Osteocyte (in vitro differentiated cells): Measurements from ENCODE around the gene ITPR1. TPM values are rescaled to one million over a fixed set of nuclear protein-coding genes. Genes with fewer than 3 reads are reported as not detected.

ENCODE experiments used
- DNase-seq: peaks from one replicate; pipeline ENCODE4 v3.0.0; 2021; ENCODE audit warnings: mixed read lengths; ENCODE audit not compliant: unreplicated experiment; ENCODE audit errors: extremely low spot score
- H3K27ac Mint-ChIP-seq: one replicate; pipeline ENCODE4 v1.8.0; 2021; ENCODE audit warnings: mild to moderate bottlenecking, mixed read lengths; ENCODE audit not compliant: unreplicated experiment
- H3K27me3 Mint-ChIP-seq: one replicate; pipeline ENCODE4 v1.8.0; 2021; ENCODE audit warnings: mixed read lengths; ENCODE audit not compliant: unreplicated experiment
- H3K36me3 Mint-ChIP-seq: one replicate; pipeline ENCODE4 v1.8.0; 2021; ENCODE audit warnings: mixed read lengths; ENCODE audit not compliant: unreplicated experiment
- H3K4me1 Mint-ChIP-seq: one replicate; pipeline ENCODE4 v1.8.0; 2021; ENCODE audit warnings: mixed read lengths; ENCODE audit not compliant: unreplicated experiment
- H3K4me3 Mint-ChIP-seq: one replicate; pipeline ENCODE4 v1.8.0; 2021; ENCODE audit warnings: mild to moderate bottlenecking, moderate library complexity, mixed read lengths; ENCODE audit not compliant: unreplicated experiment
- H3K9me3 Mint-ChIP-seq: one replicate; pipeline ENCODE4 v1.8.0; 2021; ENCODE audit warnings: mixed read lengths; ENCODE audit not compliant: unreplicated experiment
- CTCF ChIP-seq: fragments of 200-600 bp; sonication (generic); IDR thresholded peaks from 2 replicates; pipeline ENCODE4 v1.5.0; 2021; ENCODE audit warnings: antibody characterized with exemption, mild to moderate bottlenecking, moderate library complexity
- long read RNA-seq: library from polyadenylated mRNA; unstranded; transcript quantifications from one replicate; pipeline ENCODE4 v2.0.0, GENCODE V29; 2021
- total RNA-seq: library from RNA; stranded (reverse); gene quantifications from 2 replicates; pipeline ENCODE4 v1.2.1, GENCODE V29; 2021

ITPR1 gene
- total RNA-seq = 26.3 and 34.3 TPM in 2 replicates
- long read RNA-seq, full-length matches to known transcripts = 4 of 26 reads
- long read RNA-seq, partial matches to known transcripts = 21 of 26 reads
- long read RNA-seq, other reads (novel, unspliced or antisense) = 1 of 26 reads

GRCh38 chr3:4493014-4493940 lies at the start of gene ITPR1:
TSS of gene ITPR1 (plus strand) at chr3:4493348. CDS start at chr3:4516492, 23,144 bp downstream.
- Mint-ChIP-seq H3K27ac (peak within 1 kb of the TSS; percentile 86), H3K36me3 (peaks cover 3% of the 10 kb centered on the region), H3K4me3 (peak within 1 kb of the TSS; percentile 92), H3K27me3 (peaks cover 26% of the 10 kb centered on the region), H3K4me1 (peaks cover 25% of the 10 kb centered on the region), H3K9me3 (no peaks in the 10 kb centered on the region)
- no peak for TF ChIP-seq CTCF
- peak; percentile 99 for DNase-seq

GRCh38 chr3:4447295-4447999 lies 45.7 kb upstream of the ITPR1 start:
- peaks cover 31% of the 10 kb centered on the region for H3K36me3 Mint-ChIP-seq
- no peak overlapping the region for H3K4me3 Mint-ChIP-seq
- H3K9me3 Mint-ChIP-seq = no peaks in the 10 kb centered on the region
- H3K4me1 Mint-ChIP-seq = no peaks in the 10 kb centered on the region
- no peak for TF ChIP-seq CTCF
- H3K27me3 Mint-ChIP-seq = no peaks in the 10 kb centered on the region
- no peak overlapping the region for H3K27ac Mint-ChIP-seq
- no peak for DNase-seq

GRCh38 chr3:4448187-4448586 lies 45.0 kb upstream of the ITPR1 start:
- TF ChIP-seq CTCF = no peak
- no peak overlapping the region for H3K27ac Mint-ChIP-seq
- H3K4me1 Mint-ChIP-seq = no peaks in the 10 kb centered on the region
- H3K27me3 Mint-ChIP-seq = no peaks in the 10 kb centered on the region
- no peaks in the 10 kb centered on the region for H3K9me3 Mint-ChIP-seq
- peaks cover 27% of the 10 kb centered on the region for H3K36me3 Mint-ChIP-seq
- DNase-seq = no peak
- H3K4me3 Mint-ChIP-seq = no peak overlapping the region

GRCh38 chr3:4449043-4449805 lies 43.9 kb upstream of the ITPR1 start:
- no peaks in the 10 kb centered on the region for H3K27me3 Mint-ChIP-seq
- H3K4me1 Mint-ChIP-seq = no peaks in the 10 kb centered on the region
- no peaks in the 10 kb centered on the region for H3K9me3 Mint-ChIP-seq
- TF ChIP-seq CTCF = no peak
- DNase-seq = no peak
- H3K27ac Mint-ChIP-seq = no peak overlapping the region
- H3K36me3 Mint-ChIP-seq = peaks cover 20% of the 10 kb centered on the region
- no peak overlapping the region for H3K4me3 Mint-ChIP-seq
